ENCODE data around the gene RASA3.

DNA sequence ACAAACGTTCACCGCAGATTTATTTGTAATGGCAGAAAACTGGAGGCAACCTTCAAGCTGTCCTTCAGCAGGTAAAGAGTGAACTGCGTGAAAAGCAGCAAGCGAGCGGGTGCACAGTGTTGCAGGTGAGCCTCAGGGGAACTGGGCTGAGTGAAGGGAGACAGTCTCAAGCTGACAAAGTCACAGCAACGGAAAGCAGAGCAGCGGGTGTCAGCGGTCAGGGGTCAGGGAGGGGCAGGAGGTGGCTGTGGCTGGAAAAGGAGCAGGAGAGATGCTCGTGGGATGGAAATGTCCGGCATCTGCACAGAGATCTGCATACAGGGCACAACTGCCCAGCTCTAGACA is 8.5 kb upstream of the RASA3 start:
- TF ChIP-seq, protein P1, sequence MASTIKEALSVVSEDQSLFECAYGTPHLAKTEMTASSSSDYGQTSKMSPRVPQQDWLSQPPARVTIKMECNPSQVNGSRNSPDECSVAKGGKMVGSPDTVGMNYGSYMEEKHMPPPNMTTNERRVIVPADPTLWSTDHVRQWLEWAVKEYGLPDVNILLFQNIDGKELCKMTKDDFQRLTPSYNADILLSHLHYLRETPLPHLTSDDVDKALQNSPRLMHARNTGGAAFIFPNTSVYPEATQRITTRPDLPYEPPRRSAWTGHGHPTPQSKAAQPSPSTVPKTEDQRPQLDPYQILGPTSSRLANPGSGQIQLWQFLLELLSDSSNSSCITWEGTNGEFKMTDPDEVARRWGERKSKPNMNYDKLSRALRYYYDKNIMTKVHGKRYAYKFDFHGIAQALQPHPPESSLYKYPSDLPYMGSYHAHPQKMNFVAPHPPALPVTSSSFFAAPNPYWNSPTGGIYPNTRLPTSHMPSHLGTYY (CRISPR knock-in tag; IDR thresholded peaks at IDR 0.05) = no peak
- TF ChIP-seq, protein P2, sequence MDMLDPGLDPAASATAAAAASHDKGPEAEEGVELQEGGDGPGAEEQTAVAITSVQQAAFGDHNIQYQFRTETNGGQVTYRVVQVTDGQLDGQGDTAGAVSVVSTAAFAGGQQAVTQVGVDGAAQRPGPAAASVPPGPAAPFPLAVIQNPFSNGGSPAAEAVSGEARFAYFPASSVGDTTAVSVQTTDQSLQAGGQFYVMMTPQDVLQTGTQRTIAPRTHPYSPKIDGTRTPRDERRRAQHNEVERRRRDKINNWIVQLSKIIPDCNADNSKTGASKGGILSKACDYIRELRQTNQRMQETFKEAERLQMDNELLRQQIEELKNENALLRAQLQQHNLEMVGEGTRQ (CRISPR knock-in tag; IDR thresholded peaks at IDR 0.05) = no peak
- TF ChIP-seq NR2C2 (CRISPR knock-in tag; IDR thresholded peaks at IDR 0.05) = no peak
- TF ChIP-seq, protein P3, sequence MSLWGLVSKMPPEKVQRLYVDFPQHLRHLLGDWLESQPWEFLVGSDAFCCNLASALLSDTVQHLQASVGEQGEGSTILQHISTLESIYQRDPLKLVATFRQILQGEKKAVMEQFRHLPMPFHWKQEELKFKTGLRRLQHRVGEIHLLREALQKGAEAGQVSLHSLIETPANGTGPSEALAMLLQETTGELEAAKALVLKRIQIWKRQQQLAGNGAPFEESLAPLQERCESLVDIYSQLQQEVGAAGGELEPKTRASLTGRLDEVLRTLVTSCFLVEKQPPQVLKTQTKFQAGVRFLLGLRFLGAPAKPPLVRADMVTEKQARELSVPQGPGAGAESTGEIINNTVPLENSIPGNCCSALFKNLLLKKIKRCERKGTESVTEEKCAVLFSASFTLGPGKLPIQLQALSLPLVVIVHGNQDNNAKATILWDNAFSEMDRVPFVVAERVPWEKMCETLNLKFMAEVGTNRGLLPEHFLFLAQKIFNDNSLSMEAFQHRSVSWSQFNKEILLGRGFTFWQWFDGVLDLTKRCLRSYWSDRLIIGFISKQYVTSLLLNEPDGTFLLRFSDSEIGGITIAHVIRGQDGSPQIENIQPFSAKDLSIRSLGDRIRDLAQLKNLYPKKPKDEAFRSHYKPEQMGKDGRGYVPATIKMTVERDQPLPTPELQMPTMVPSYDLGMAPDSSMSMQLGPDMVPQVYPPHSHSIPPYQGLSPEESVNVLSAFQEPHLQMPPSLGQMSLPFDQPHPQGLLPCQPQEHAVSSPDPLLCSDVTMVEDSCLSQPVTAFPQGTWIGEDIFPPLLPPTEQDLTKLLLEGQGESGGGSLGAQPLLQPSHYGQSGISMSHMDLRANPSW (CRISPR knock-in tag; conservative IDR thresholded peaks at IDR 0.05; ENCODE audit: low read depth) = no peak
- no peak for TF ChIP-seq FOXJ3 (CRISPR knock-in tag; IDR thresholded peaks at IDR 0.05; ENCODE audit: borderline replicate concordance)
- TF ChIP-seq E2F5 (CRISPR knock-in tag; IDR thresholded peaks at IDR 0.05) = no peak
- TF ChIP-seq CTCF (IDR thresholded peaks at IDR 0.05) = no peak
- no peak for TF ChIP-seq ZNF263 (CRISPR knock-in tag; IDR thresholded peaks at IDR 0.05; ENCODE audit: low read depth)
- TF ChIP-seq, protein P4, sequence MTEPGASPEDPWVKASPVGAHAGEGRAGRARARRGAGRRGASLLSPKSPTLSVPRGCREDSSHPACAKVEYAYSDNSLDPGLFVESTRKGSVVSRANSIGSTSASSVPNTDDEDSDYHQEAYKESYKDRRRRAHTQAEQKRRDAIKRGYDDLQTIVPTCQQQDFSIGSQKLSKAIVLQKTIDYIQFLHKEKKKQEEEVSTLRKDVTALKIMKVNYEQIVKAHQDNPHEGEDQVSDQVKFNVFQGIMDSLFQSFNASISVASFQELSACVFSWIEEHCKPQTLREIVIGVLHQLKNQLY (CRISPR knock-in tag; IDR thresholded peaks at IDR 0.05) = no peak
- TF ChIP-seq SP1 (CRISPR knock-in tag; conservative IDR thresholded peaks at IDR 0.05) = no peak
- no peak for TF ChIP-seq CBFB (CRISPR knock-in tag; IDR thresholded peaks at IDR 0.05; ENCODE audit: low read depth)
- TF ChIP-seq TP53 (CRISPR knock-in tag; IDR thresholded peaks at IDR 0.05) = no peak
- TF ChIP-seq, protein P5, sequence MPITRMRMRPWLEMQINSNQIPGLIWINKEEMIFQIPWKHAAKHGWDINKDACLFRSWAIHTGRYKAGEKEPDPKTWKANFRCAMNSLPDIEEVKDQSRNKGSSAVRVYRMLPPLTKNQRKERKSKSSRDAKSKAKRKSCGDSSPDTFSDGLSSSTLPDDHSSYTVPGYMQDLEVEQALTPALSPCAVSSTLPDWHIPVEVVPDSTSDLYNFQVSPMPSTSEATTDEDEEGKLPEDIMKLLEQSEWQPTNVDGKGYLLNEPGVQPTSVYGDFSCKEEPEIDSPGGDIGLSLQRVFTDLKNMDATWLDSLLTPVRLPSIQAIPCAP (CRISPR knock-in tag; IDR thresholded peaks at IDR 0.05) = no peak
